ENCODE measurements around the gene ANKHD1.

GRCh38 chr5:140513124-140513523, 111.5 kb downstream of the ANKHD1 start:
- no peak for TF ChIP-seq NR1H2 (CRISPR knock-in tag; IDR thresholded peaks at IDR 0.05)
- no peak for TF ChIP-seq CBFB (CRISPR knock-in tag; IDR thresholded peaks at IDR 0.05; ENCODE audit: low read depth)
- TF ChIP-seq, protein P1, sequence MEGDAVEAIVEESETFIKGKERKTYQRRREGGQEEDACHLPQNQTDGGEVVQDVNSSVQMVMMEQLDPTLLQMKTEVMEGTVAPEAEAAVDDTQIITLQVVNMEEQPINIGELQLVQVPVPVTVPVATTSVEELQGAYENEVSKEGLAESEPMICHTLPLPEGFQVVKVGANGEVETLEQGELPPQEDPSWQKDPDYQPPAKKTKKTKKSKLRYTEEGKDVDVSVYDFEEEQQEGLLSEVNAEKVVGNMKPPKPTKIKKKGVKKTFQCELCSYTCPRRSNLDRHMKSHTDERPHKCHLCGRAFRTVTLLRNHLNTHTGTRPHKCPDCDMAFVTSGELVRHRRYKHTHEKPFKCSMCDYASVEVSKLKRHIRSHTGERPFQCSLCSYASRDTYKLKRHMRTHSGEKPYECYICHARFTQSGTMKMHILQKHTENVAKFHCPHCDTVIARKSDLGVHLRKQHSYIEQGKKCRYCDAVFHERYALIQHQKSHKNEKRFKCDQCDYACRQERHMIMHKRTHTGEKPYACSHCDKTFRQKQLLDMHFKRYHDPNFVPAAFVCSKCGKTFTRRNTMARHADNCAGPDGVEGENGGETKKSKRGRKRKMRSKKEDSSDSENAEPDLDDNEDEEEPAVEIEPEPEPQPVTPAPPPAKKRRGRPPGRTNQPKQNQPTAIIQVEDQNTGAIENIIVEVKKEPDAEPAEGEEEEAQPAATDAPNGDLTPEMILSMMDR (IDR thresholded peaks at IDR 0.05) = no peak
- no peak for TF ChIP-seq ATF1 (CRISPR knock-in tag; IDR thresholded peaks at IDR 0.05)
- no peak for TF ChIP-seq USF1 (CRISPR knock-in tag; IDR thresholded peaks at IDR 0.05)
- no peak for TF ChIP-seq AFF4 (CRISPR knock-in tag; IDR thresholded peaks at IDR 0.05; ENCODE audit: borderline replicate concordance)
- no peak for TF ChIP-seq SP1 (CRISPR knock-in tag; conservative IDR thresholded peaks at IDR 0.05)
- TF ChIP-seq, protein P2, sequence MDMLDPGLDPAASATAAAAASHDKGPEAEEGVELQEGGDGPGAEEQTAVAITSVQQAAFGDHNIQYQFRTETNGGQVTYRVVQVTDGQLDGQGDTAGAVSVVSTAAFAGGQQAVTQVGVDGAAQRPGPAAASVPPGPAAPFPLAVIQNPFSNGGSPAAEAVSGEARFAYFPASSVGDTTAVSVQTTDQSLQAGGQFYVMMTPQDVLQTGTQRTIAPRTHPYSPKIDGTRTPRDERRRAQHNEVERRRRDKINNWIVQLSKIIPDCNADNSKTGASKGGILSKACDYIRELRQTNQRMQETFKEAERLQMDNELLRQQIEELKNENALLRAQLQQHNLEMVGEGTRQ (CRISPR knock-in tag; IDR thresholded peaks at IDR 0.05) = no peak
- no peak for TF ChIP-seq ESRRA (CRISPR knock-in tag; IDR thresholded peaks at IDR 0.05; ENCODE audit: borderline replicate concordance)
- no peak for TF ChIP-seq TEAD4 (CRISPR knock-in tag; IDR thresholded peaks at IDR 0.05)
- TF ChIP-seq RELA (CRISPR knock-in tag; IDR thresholded peaks at IDR 0.05; ENCODE audit: borderline replicate concordance) = no peak
- TF ChIP-seq GABPB1 (CRISPR knock-in tag; IDR thresholded peaks at IDR 0.05) = no peak
